Body of pancreas (tissue), 4 donors: ENCODE measurements around the gene MKNK1.

ENCODE experiments used
- CTCF ChIP-seq, 7 experiments: fragments of 450-650 bp in 4 of 7; fragments of 200-600 bp in 3 of 7; sonication (generic) in 3 of 7; IDR thresholded peaks; one replicate each; pipeline ENCODE4 v1.5.1; 2016 to 2019; ENCODE audit warnings: antibody characterized with exemption in 7 of 7
- POLR2A ChIP-seq, 3 donors: fragments of 450-650 bp; IDR thresholded peaks; one replicate each; pipeline ENCODE4 v1.6.1; 2016; ENCODE audit warnings: antibody characterized with exemption in 3 of 3, mild to moderate bottlenecking in 2 of 3

- TF ChIP-seq CTCF (IDR thresholded peaks at IDR 0.05) (no peak), POLR2A (IDR thresholded peaks at IDR 0.05) (no peak)
Measured at GRCh38 chr1:46529031-46529630, 74.9 kb downstream of the MKNK1 start.
